Activated T-helper 2 cell treated with anti-CD3 and anti-CD28 coated beads, Interferon-gamma antibody, Interleukin-2, Interleukin-4, amounts not matched to agents 10 μg/mL and 5 μg/mL and 100 μg/mL, durations not matched to agents 14 hours and 24 hours and 36 hours (primary cell): ENCODE data around the gene HOXD4. TPM values are rescaled to one million over a fixed set of nuclear protein-coding genes. Genes with fewer than 3 reads are reported as not detected.

Experiments
- DNase-seq: peaks from one replicate; pipeline ENCODE4 v3.0.0; 2021; ENCODE audit warnings: low spot score
- H3K27ac Mint-ChIP-seq: one replicate; pipeline ENCODE4 v1.8.0; 2021; ENCODE audit warnings: mixed read lengths
- H3K27me3 Mint-ChIP-seq: one replicate; pipeline ENCODE4 v1.8.0; 2021; ENCODE audit warnings: low read depth, mixed read lengths
- H3K36me3 Mint-ChIP-seq: one replicate; pipeline ENCODE4 v1.8.0; 2021; ENCODE audit warnings: low read depth, mixed read lengths
- H3K4me1 Mint-ChIP-seq: one replicate; pipeline ENCODE4 v1.8.0; 2021; ENCODE audit warnings: low read depth, mixed read lengths
- H3K4me3 Mint-ChIP-seq: one replicate; pipeline ENCODE4 v1.8.0; 2021; ENCODE audit warnings: low read depth, mild to moderate bottlenecking, moderate library complexity, mixed read lengths
- H3K9me3 Mint-ChIP-seq: one replicate; pipeline ENCODE4 v1.8.0; 2021; ENCODE audit warnings: mixed read lengths
- intact Hi-C: fragments of 100-400 bp; cut with micrococcal nuclease; formaldehyde crosslinking; loops from one replicate; pipeline ENCODE4 v1.15.1; 2023
- total RNA-seq: library from RNA; stranded (reverse); gene quantifications from 2 replicates; pipeline ENCODE4 v1.2.3, GENCODE V29; 2022

Gene HOXD4
- total RNA-seq, 1 donor from 2014 or later: not detected

GRCh38 chr2:176134035-176134434 is 17.3 kb upstream of the HOXD4 start:
- no peaks in the 10 kb centered on the region for H3K9me3 Mint-ChIP-seq
- no peaks in the 10 kb centered on the region for H3K36me3 Mint-ChIP-seq
- H3K4me1 Mint-ChIP-seq: peaks cover 18% of the 10 kb centered on the region
- DNase-seq: no peak
- H3K27ac Mint-ChIP-seq: no peak overlapping the region
- H3K4me3 Mint-ChIP-seq: no peak overlapping the region
- peaks cover 80% of the 10 kb centered on the region for H3K27me3 Mint-ChIP-seq
- intact Hi-C loops: loop anchor here (5.0 kb wide), 1 partner anchor 37 kb away; the partner anchor contains the start of gene HOXD12

- H3K4me1 Mint-ChIP-seq: peaks cover 22% of the 10 kb centered on the region
- intact Hi-C loops: no loop called here
- no peak overlapping the region for H3K4me3 Mint-ChIP-seq
- no peaks in the 10 kb centered on the region for H3K9me3 Mint-ChIP-seq
- no peaks in the 10 kb centered on the region for H3K36me3 Mint-ChIP-seq
- no peak for DNase-seq
- H3K27ac Mint-ChIP-seq: no peak overlapping the region
- H3K27me3 Mint-ChIP-seq: peaks cover 86% of the 10 kb centered on the region
These were observed 16.3 kb upstream of the HOXD4 start for GRCh38 chr2:176135035-176135440.

- H3K27me3 Mint-ChIP-seq: peaks cover 88% of the 10 kb centered on the region
- H3K4me3 Mint-ChIP-seq: no peak overlapping the region
- no peak overlapping the region for H3K27ac Mint-ChIP-seq
- intact Hi-C loops: loop anchor here (2.0 kb wide), 1 partner anchor 14 kb away; the partner anchor contains the start of gene HOXD4
- H3K9me3 Mint-ChIP-seq: no peaks in the 10 kb centered on the region
- DNase-seq: no peak
- no peaks in the 10 kb centered on the region for H3K36me3 Mint-ChIP-seq
- H3K4me1 Mint-ChIP-seq: peaks cover 17% of the 10 kb centered on the region
These were observed 14.7 kb upstream of the HOXD4 start for GRCh38 chr2:176136374-176137251.

GRCh38 chr2:176137252-176137580 is 14.1 kb upstream of the HOXD4 start:
- no peak overlapping the region for H3K4me3 Mint-ChIP-seq
- peaks cover 13% of the 10 kb centered on the region for H3K4me1 Mint-ChIP-seq
- no peak overlapping the region for H3K27ac Mint-ChIP-seq
- H3K27me3 Mint-ChIP-seq: peaks cover 90% of the 10 kb centered on the region
- no peak for DNase-seq
- intact Hi-C loops: loop anchor here (2.0 kb wide), 1 partner anchor 14 kb away; the partner anchor contains the start of gene HOXD4
- H3K9me3 Mint-ChIP-seq: no peaks in the 10 kb centered on the region
- no peaks in the 10 kb centered on the region for H3K36me3 Mint-ChIP-seq

GRCh38 chr2:176137906-176138305 is 13.4 kb upstream of the HOXD4 start:
- H3K4me1 Mint-ChIP-seq: peaks cover 10% of the 10 kb centered on the region
- no peaks in the 10 kb centered on the region for H3K36me3 Mint-ChIP-seq
- H3K4me3 Mint-ChIP-seq: no peak overlapping the region
- intact Hi-C loops: loop anchor here (2.0 kb wide), 1 partner anchor 13 kb away; the partner anchor contains the start of gene HOXD4
- DNase-seq: no peak
- H3K9me3 Mint-ChIP-seq: no peaks in the 10 kb centered on the region
- no peak overlapping the region for H3K27ac Mint-ChIP-seq
- H3K27me3 Mint-ChIP-seq: peaks cover 86% of the 10 kb centered on the region

GRCh38 chr2:176138526-176138922 is 12.8 kb upstream of the HOXD4 start:
- Mint-ChIP-seq H3K4me3 (no peak overlapping the region), H3K4me1 (peaks cover 10% of the 10 kb centered on the region), H3K27me3 (peaks cover 86% of the 10 kb centered on the region), H3K27ac (no peak overlapping the region), H3K9me3 (no peaks in the 10 kb centered on the region), H3K36me3 (no peaks in the 10 kb centered on the region)
- intact Hi-C loops: no loop called here
- no peak for DNase-seq

GRCh38 chr2:176138923-176139660 is 12.3 kb upstream of the HOXD4 start:
- Mint-ChIP-seq H3K4me3 (no peak overlapping the region), H3K27me3 (peaks cover 86% of the 10 kb centered on the region), H3K9me3 (no peaks in the 10 kb centered on the region), H3K27ac (no peak overlapping the region), H3K36me3 (no peaks in the 10 kb centered on the region), H3K4me1 (peaks cover 10% of the 10 kb centered on the region)
- no peak for DNase-seq
- intact Hi-C loops: loop anchor here (1.0 kb wide), 1 partner anchor 9 kb away; no protein-coding TSS in a partner anchor

GRCh38 chr2:176139661-176140512 is 11.5 kb upstream of the HOXD4 start:
- Mint-ChIP-seq H3K4me3 (no peak overlapping the region), H3K27ac (no peak overlapping the region), H3K27me3 (peaks cover 82% of the 10 kb centered on the region), H3K36me3 (no peaks in the 10 kb centered on the region), H3K9me3 (no peaks in the 10 kb centered on the region), H3K4me1 (peaks cover 10% of the 10 kb centered on the region)
- intact Hi-C loops: loop anchor here (1.0 to 5.0 kb wide), 6 partner anchors 10 to 1007 kb away; no protein-coding TSS in a partner anchor
- no peak for DNase-seq

- Mint-ChIP-seq H3K36me3 (no peaks in the 10 kb centered on the region), H3K9me3 (no peaks in the 10 kb centered on the region), H3K27me3 (peaks cover 80% of the 10 kb centered on the region), H3K4me3 (no peak overlapping the region), H3K27ac (no peak overlapping the region), H3K4me1 (peaks cover 8% of the 10 kb centered on the region)
- intact Hi-C loops: loop anchor here (1.0 to 5.0 kb wide), 5 partner anchors 317 to 1007 kb away; no protein-coding TSS in a partner anchor
- peak; percentile 64 for DNase-seq
These were observed 10.6 kb upstream of the HOXD4 start for GRCh38 chr2:176140513-176141317.

- DNase-seq: no peak
- H3K4me3 Mint-ChIP-seq: no peak overlapping the region
- intact Hi-C loops: loop anchor here (5.0 kb wide), 2 partner anchors 315 to 1005 kb away; no protein-coding TSS in a partner anchor
- H3K9me3 Mint-ChIP-seq: no peaks in the 10 kb centered on the region
- peaks cover 85% of the 10 kb centered on the region for H3K27me3 Mint-ChIP-seq
- no peak overlapping the region for H3K27ac Mint-ChIP-seq
- peaks cover 4% of the 10 kb centered on the region for H3K4me1 Mint-ChIP-seq
- no peaks in the 10 kb centered on the region for H3K36me3 Mint-ChIP-seq
These were observed 9.1 kb upstream of the HOXD4 start for GRCh38 chr2:176142281-176142680.

- Mint-ChIP-seq H3K4me3 (no peak overlapping the region), H3K27ac (no peak overlapping the region), H3K36me3 (peaks cover under 1% of the 10 kb centered on the region), H3K4me1 (no peaks in the 10 kb centered on the region), H3K9me3 (no peaks in the 10 kb centered on the region), H3K27me3 (peaks cover 84% of the 10 kb centered on the region)
- DNase-seq: no peak
- intact Hi-C loops: no loop called here
These were observed 6.0 kb upstream of the HOXD4 start for GRCh38 chr2:176145085-176145969.
